ENCODE data around the gene ZBTB7B. TPM values are rescaled to one million over a fixed set of nuclear protein-coding genes. Genes with fewer than 3 reads are reported as not detected.

Gene ZBTB7B
- total and polyA plus RNA-seq, 9 of the 15 experiments (the other 6 are each of a cell fraction or from before 2014, with no cell fraction given) = 0.04 to 46.5 (median 15.2) TPM

DNA sequence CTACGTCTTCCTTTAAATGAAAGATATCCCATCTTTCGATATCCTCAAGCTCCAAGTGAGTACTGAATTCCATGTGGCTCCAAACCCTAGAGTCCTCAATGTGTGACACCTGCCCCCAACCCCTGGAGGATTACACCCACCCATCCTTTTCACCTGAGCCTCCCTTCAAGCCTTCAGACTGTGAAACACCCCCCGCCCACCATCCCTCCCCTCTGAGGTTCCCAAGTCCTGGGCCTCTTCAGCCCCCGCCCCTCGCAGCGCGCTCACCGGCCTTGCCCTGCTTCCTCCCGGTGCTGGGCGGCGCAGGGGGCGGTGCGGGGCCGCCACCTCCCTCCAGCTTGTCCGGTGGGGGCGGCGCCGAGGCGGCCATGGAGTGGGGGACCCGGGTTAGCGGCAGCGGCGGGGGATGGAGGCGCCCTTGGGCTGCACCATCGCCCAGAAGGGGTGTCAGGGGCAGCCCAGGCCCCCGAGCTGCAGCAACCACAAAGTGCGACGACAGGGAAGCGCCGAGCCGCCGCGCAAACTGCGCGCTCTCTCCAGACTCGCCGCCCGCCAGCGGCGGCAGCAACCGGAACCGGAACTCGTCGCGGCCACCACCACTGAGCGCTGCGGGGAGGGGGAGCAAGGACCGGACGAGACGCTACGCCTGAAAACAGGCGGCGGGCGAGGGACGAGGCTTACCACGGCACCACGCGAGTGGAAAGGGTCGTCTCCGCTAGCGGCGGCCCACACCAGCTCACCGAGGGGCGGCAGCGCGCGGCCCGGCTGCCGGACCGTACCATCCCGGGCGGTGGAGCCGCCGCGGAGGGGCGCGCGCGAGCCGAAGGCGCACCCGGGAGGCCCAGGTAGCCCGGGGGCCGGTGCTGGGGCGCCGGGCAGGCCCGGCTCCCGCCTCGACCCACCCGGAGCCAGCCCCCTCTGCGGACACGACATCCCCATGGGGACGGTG is 41.1 kb upstream of the ZBTB7B start, which contains the start of gene PYGO2 (continued):
- TF ChIP-seq NCOA6 (IDR thresholded peaks at IDR 0.05) (no peak), KAT8 (IDR thresholded peaks at IDR 0.05; ENCODE audit: low read depth) (no peak), U2AF1 (optimal IDR thresholded peaks at IDR 0.05; ENCODE audit: low read depth, low read length) (peak; percentile 51), RHOXF2B (CRISPR knock-in tag; conservative IDR thresholded peaks at IDR 0.05) (no peak; the same call in 1 of the 2 replicates), RREB1 (CRISPR knock-in tag; IDR thresholded peaks at IDR 0.05) (no peak), SAFB2 (IDR thresholded peaks at IDR 0.05; ENCODE audit: borderline replicate concordance, low read depth, low read length, severe bottlenecking) (no peak), ZNF384 (IDR thresholded peaks at IDR 0.05; ENCODE audit: low read depth, low read length) (no peak), NCOA1 (IDR thresholded peaks at IDR 0.05; ENCODE audit: low read depth) (no peak; the same call in 1 of the 2 replicates)
- TF ChIP-seq, protein P1, sequence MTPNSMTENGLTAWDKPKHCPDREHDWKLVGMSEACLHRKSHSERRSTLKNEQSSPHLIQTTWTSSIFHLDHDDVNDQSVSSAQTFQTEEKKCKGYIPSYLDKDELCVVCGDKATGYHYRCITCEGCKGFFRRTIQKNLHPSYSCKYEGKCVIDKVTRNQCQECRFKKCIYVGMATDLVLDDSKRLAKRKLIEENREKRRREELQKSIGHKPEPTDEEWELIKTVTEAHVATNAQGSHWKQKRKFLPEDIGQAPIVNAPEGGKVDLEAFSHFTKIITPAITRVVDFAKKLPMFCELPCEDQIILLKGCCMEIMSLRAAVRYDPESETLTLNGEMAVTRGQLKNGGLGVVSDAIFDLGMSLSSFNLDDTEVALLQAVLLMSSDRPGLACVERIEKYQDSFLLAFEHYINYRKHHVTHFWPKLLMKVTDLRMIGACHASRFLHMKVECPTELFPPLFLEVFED (CRISPR knock-in tag; conservative IDR thresholded peaks at IDR 0.05) = peak; percentile 85
- TF ChIP-seq, protein P2, sequence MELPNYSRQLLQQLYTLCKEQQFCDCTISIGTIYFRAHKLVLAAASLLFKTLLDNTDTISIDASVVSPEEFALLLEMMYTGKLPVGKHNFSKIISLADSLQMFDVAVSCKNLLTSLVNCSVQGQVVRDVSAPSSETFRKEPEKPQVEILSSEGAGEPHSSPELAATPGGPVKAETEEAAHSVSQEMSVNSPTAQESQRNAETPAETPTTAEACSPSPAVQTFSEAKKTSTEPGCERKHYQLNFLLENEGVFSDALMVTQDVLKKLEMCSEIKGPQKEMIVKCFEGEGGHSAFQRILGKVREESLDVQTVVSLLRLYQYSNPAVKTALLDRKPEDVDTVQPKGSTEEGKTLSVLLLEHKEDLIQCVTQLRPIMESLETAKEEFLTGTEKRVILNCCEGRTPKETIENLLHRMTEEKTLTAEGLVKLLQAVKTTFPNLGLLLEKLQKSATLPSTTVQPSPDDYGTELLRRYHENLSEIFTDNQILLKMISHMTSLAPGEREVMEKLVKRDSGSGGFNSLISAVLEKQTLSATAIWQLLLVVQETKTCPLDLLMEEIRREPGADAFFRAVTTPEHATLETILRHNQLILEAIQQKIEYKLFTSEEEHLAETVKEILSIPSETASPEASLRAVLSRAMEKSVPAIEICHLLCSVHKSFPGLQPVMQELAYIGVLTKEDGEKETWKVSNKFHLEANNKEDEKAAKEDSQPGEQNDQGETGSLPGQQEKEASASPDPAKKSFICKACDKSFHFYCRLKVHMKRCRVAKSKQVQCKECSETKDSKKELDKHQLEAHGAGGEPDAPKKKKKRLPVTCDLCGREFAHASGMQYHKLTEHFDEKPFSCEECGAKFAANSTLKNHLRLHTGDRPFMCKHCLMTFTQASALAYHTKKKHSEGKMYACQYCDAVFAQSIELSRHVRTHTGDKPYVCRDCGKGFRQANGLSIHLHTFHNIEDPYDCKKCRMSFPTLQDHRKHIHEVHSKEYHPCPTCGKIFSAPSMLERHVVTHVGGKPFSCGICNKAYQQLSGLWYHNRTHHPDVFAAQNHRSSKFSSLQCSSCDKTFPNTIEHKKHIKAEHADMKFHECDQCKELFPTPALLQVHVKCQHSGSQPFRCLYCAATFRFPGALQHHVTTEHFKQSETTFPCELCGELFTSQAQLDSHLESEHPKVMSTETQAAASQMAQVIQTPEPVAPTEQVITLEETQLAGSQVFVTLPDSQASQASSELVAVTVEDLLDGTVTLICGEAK (IDR thresholded peaks at IDR 0.05) = peak; percentile 95
- TF ChIP-seq, protein P2 (CRISPR knock-in tag; IDR thresholded peaks at IDR 0.05) = no peak

Measured in K562 (cell line).